BLaER1 treated with 17β-estradiol and CSF1 and Interleukin-3, amounts not matched to agents 10 nM and 100 nM (cell line): ENCODE data around the gene ANKRD36.
"Not testable (repeated sequence)": the region's sequence is repeated elsewhere in the genome, so short reads cannot be mapped to it uniquely, and the experiment has no call there.

Source experiments
- H3K27ac ChIP-seq, 11 experiments: shearing (Covaris generic); formaldehyde crosslinking; 2 replicates each; pipeline ENCODE4 v1.8.1; 2022
- H3K27me3 ChIP-seq, 11 experiments: shearing (Covaris generic); formaldehyde crosslinking; 2 replicates each; pipeline ENCODE4 v1.8.1; 2022
- H3K36me3 ChIP-seq, 11 experiments: shearing (Covaris generic); formaldehyde crosslinking; 2 replicates each; pipeline ENCODE4 v1.8.1; 2022
- H3K4me1 ChIP-seq, 10 experiments: shearing (Covaris generic); formaldehyde crosslinking; 2 replicates each; pipeline ENCODE4 v1.8.1; 2022
- H3K4me2 ChIP-seq, 11 experiments: shearing (Covaris generic); formaldehyde crosslinking; 2 replicates each; pipeline ENCODE4 v1.8.1; 2022
- H3K4me3 ChIP-seq, 10 experiments: shearing (Covaris generic); formaldehyde crosslinking; 2 replicates each; pipeline ENCODE4 v1.8.1; 2022
- H3K9ac ChIP-seq, 11 experiments: shearing (Covaris generic); formaldehyde crosslinking; 2 replicates each; pipeline ENCODE4 v1.8.1; 2022
- H3K9me3 ChIP-seq, 11 experiments: shearing (Covaris generic); formaldehyde crosslinking; replicated peaks in 1 of 11; 2 replicates each; pipeline ENCODE4 v1.8.1; 2022
- H4K20me1 ChIP-seq, 11 experiments: shearing (Covaris generic); formaldehyde crosslinking; 2 replicates each; pipeline ENCODE4 v1.8.1; 2022
- Cebpa-rat ChIP-seq, 11 experiments: shearing (Covaris generic); IDR thresholded peaks; 2 replicates each; pipeline ENCODE4 v1.8.1; 2022

ANKRD36 gene

GRCh38 chr2:97167938-97168337 lies 55.0 kb downstream of the ANKRD36 start:
- peaks cover 5 to 34% (median 15%) of the 10 kb centered on the region in 11 experiments; a peak in 21 of 22 replicates for H3K36me3 ChIP-seq
- H3K4me3 ChIP-seq, H3K4me1 ChIP-seq, H3K27ac ChIP-seq, H4K20me1 ChIP-seq, H3K9ac ChIP-seq, H3K4me2 ChIP-seq, H3K27me3 ChIP-seq: not testable (repeated sequence)
- H3K9me3 ChIP-seq: peaks cover 14 to 22% (median 20%) of the 10 kb centered on the region in 11 experiments

DNA sequence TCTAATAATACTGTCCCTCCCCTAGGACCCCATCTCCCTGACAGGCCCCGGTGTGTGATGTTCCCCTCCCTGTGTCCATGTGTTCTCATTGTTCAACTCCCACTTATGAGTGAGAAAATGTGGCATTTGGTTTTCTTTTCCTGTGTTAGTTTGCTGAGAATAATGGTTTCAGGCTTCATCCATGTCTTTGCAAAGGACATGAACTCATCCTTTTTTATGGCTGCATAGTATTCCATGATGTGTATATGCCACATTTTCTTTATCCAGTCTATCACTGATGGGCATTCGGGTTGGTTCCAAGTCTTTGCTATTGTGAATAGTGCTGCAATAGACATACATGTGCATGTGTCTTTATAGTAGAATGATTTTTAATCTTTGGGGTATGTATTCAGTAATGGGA lies 55.6 kb downstream of the ANKRD36 start:
- not testable (repeated sequence) for H3K27me3 ChIP-seq, H3K27ac ChIP-seq, H3K4me1 ChIP-seq, H3K4me2 ChIP-seq, H4K20me1 ChIP-seq, H3K4me3 ChIP-seq, H3K9ac ChIP-seq
- Histone ChIP-seq H3K36me3 (peaks cover 5 to 30% (median 13%) of the 10 kb centered on the region in 11 experiments; a peak in 21 of 22 replicates), H3K9me3 (peaks cover 14 to 22% (median 20%) of the 10 kb centered on the region in 11 experiments)

GRCh38 chr2:97180391-97180790 lies 67.4 kb downstream of the ANKRD36 start:
- not testable (repeated sequence) for H4K20me1 ChIP-seq, H3K27ac ChIP-seq, H3K4me2 ChIP-seq, H3K4me3 ChIP-seq, H3K27me3 ChIP-seq, H3K9me3 ChIP-seq, H3K9ac ChIP-seq, H3K4me1 ChIP-seq
- peaks cover 0 to 17% (median 5%) of the 10 kb centered on the region in 11 experiments; a peak in 12 of 22 replicates for H3K36me3 ChIP-seq

DNA sequence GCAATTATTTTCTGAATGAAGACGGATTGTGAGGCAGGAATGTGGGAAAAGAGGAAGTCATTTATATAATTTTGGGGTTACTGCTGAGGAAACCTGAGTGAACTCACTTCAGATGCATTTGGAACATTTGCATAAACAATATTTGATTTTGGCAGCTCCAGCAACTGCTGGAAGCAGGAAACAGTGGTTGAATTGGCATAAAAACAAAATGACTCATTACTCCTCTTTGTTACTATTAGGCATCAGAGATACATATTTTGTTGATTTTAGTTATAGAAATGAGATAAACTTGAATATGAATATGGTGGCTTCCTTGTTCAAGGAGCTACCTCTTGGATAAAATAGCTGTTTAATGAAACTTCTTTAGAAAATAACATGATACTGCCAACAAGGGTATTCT lies 82.4 kb downstream of the ANKRD36 start:
- H3K9me3 ChIP-seq, H3K27me3 ChIP-seq, H3K9ac ChIP-seq, H4K20me1 ChIP-seq, H3K4me3 ChIP-seq: not testable (repeated sequence)
- peaks cover 7 to 73% (median 40%) of the 10 kb centered on the region in 11 experiments; a peak in 20 of 22 replicates for H3K36me3 ChIP-seq
- peaks cover 0 to 15% (median 4%) of the 10 kb centered on the region in 10 experiments; a peak in 14 of 20 replicates for H3K4me1 ChIP-seq
- H3K4me2 ChIP-seq: peak overlapping the region in 2 of 11 experiments; percentile 8 to 19; a peak in 2 of 22 replicates
- H3K27ac ChIP-seq: peak overlapping the region in 1 of 11 experiments; percentile 38; a peak in 1 of 22 replicates

- not testable (repeated sequence) for H3K4me2 ChIP-seq, H3K9me3 ChIP-seq, H3K27ac ChIP-seq, H3K27me3 ChIP-seq, H4K20me1 ChIP-seq, H3K9ac ChIP-seq, H3K4me3 ChIP-seq
- Histone ChIP-seq H3K4me1 (peaks cover 0 to 34% (median 12%) of the 10 kb centered on the region in 10 experiments; a peak in 16 of 20 replicates), H3K36me3 (peaks cover 0 to 67% (median 29%) of the 10 kb centered on the region in 11 experiments; a peak in 18 of 22 replicates)
Observed at GRCh38 chr2:97197251-97197650, 84.3 kb downstream of the ANKRD36 start.

DNA sequence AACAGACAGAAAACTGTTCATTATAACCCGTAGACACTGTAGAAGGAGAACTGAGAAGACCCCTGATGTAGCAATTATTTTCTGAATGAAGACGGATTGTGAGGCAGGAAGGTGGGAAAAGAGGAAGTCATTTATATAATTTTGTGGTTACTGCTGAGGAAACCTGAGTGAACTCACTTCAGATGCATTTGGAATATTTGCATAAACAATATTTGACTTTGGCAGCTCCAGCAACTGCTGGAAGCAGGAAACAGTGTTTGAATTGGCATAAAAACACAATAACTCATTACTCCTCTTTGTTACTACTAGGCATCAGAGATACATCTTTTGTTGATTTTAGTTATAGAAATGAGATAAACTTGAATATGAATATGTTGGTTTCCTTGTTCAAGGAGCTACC lies 87.9 kb downstream of the ANKRD36 start:
- Histone ChIP-seq H3K4me1 (peaks cover 0 to 34% (median 13%) of the 10 kb centered on the region in 10 experiments; a peak in 17 of 20 replicates), H3K27ac (peak overlapping the region in 3 of 11 experiments; percentile 12 to 55 (median 39); a peak in 3 of 22 replicates), H3K36me3 (peaks cover 0 to 46% (median 14%) of the 10 kb centered on the region in 11 experiments; a peak in 14 of 22 replicates), H3K4me2 (peak overlapping the region in 9 of 11 experiments; percentile 7 to 60 (median 39); a peak in 13 of 22 replicates)
- H3K27me3 ChIP-seq, H3K4me3 ChIP-seq, H3K9ac ChIP-seq, H4K20me1 ChIP-seq, H3K9me3 ChIP-seq: not testable (repeated sequence)

DNA sequence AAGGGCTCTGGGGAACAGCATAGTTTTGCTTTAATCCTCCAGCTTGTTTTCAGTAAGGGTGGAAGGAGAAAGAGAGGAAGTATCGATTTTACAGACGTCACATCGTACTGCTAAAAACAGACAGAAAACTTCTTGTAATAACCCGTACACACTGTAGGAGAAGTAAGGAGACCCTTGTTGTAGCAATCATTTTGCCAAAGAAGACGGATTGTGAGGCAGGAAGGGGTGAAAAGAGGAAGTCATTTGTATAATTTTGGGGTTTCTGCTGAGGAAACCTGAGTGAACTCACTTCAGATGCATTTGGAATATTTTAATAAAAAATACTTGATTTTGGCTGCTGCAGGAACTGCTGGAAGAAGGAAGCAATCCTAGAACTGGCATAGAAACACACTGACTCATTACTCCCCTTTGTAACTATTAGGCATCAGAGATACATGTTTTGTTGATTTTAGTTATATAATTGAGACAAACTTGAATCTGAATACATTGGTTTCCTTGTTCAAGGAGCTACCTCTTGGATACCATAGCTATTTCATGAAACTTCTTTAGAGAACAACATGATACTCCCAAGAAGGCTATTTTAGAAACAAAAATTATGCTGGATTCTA lies 89.8 kb downstream of the ANKRD36 start:
- not testable (repeated sequence) for H3K9me3 ChIP-seq, H3K27me3 ChIP-seq, H3K4me3 ChIP-seq, H4K20me1 ChIP-seq, H3K9ac ChIP-seq
- Histone ChIP-seq H3K36me3 (peaks cover 0 to 27% (median 10%) of the 10 kb centered on the region in 11 experiments; a peak in 11 of 22 replicates), H3K4me1 (peaks cover 0 to 41% (median 18%) of the 10 kb centered on the region in 10 experiments; a peak in 17 of 20 replicates), H3K27ac (peak overlapping the region in 2 of 11 experiments; percentile 5 to 23; a peak in 1 of 22 replicates), H3K4me2 (peak overlapping the region in 2 of 11 experiments; percentile 13 to 29; a peak in 4 of 22 replicates)

GRCh38 chr2:97210325-97210724 lies 97.4 kb downstream of the ANKRD36 start:
- no peaks in the 10 kb centered on the region for H3K9me3 ChIP-seq
- no peak overlapping the region for H3K9ac ChIP-seq
- no peaks in the 10 kb centered on the region for H3K27me3 ChIP-seq
- H3K4me2 ChIP-seq: no peak overlapping the region
- no peaks in the 10 kb centered on the region for H4K20me1 ChIP-seq
- H3K36me3 ChIP-seq: peaks cover 0 to 18% (median 8%) of the 10 kb centered on the region in 11 experiments; a peak in 10 of 22 replicates
- H3K4me3 ChIP-seq: no peak overlapping the region
- no peak for TF ChIP-seq Cebpa-rat (IDR thresholded peaks at IDR 0.05)
- H3K27ac ChIP-seq: no peak overlapping the region
- H3K4me1 ChIP-seq: peaks cover 0 to 8% (median 6%) of the 10 kb centered on the region in 10 experiments; a peak in 4 of 20 replicates

DNA sequence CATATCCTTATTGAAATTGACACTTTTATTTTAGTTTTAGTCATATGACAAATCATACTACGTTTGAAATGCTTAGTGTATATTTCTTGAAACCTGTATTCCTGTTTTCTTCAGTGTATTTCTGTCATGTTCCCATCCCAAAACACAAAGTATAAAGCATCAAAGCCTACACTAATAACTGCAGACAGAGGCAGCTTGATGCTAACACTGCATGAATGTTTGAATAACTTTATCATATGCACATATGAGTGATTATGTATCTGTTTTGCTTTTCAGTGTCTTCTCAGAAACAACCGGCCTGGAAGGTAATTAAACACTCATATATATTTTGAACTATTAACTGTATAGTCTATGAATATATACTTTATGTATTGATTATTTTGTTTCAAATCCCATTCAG lies 102.1 kb downstream of the ANKRD36 start:
- not testable (repeated sequence) for H3K4me1 ChIP-seq, H3K27me3 ChIP-seq, H3K4me2 ChIP-seq, H3K4me3 ChIP-seq, H3K9ac ChIP-seq, H4K20me1 ChIP-seq, H3K27ac ChIP-seq, H3K9me3 ChIP-seq
- peaks cover 0 to 14% (median 8%) of the 10 kb centered on the region in 11 experiments; a peak in 10 of 22 replicates for H3K36me3 ChIP-seq

- not testable (repeated sequence) for H3K27me3 ChIP-seq, H3K36me3 ChIP-seq, H3K4me2 ChIP-seq, H3K27ac ChIP-seq, H4K20me1 ChIP-seq, H3K4me1 ChIP-seq, H3K9ac ChIP-seq, H3K4me3 ChIP-seq
- peaks cover 0 to 14% (median 7%) of the 10 kb centered on the region in 11 experiments; a peak in 12 of 22 replicates for H3K9me3 ChIP-seq
Observed at GRCh38 chr2:97230848-97231585, 118.1 kb downstream of the ANKRD36 start.

DNA sequence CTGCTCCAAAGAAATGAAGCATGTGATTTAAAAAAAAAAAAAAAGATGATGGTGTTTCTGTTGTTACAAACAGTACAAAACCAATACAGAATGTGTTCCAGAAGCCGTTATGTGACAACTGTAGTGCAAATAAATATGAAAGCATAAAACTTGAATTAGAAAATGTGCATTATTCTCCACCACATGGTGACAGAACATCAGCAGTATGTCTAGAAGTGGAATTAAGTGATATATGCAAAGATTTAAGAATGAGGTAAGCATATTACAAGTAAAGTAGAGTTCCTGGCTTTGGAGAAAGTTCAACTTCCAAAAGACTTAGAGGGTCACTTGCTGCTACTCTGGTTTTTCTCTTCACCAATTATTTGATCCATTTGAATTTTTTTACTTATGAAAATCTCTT lies 120.0 kb downstream of the ANKRD36 start:
- H3K4me2 ChIP-seq, H3K27ac ChIP-seq, H3K4me1 ChIP-seq, H3K9ac ChIP-seq, H3K27me3 ChIP-seq, H3K4me3 ChIP-seq, H4K20me1 ChIP-seq, H3K36me3 ChIP-seq: not testable (repeated sequence)
- peaks cover 0 to 14% (median 7%) of the 10 kb centered on the region in 11 experiments; a peak in 12 of 22 replicates for H3K9me3 ChIP-seq

DNA sequence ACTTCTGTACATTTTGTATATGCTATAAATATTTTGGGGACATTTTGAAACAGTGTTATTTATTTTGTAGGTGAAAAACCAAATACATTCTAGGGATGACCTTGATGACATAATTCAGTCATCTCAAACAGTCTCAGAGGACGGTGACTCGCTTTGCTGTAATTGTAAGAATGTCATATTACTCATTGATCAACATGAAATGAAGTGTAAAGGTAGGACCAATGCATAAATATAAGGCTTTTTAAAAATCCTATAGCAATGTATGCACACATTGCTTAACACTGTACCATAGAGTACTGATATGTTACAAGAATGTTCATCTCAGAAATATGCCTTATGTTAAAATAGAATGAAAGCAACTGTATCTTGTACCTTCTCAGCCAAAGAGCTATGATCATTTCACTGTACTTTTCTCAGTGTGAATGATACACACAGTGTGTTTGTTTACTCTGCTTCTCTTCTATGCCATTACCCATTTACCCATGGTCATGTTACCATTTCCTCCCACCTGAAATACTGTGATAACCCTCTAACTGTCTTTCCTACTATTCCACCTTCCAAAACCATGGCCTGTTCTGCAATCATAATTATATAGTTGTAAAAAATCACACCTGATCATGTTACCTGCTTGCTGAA lies 120.8 kb downstream of the ANKRD36 start:
- H3K4me3 ChIP-seq, H3K27ac ChIP-seq, H3K4me2 ChIP-seq, H3K4me1 ChIP-seq, H4K20me1 ChIP-seq, H3K36me3 ChIP-seq, H3K27me3 ChIP-seq, H3K9ac ChIP-seq: not testable (repeated sequence)
- peaks cover 0 to 14% (median 7%) of the 10 kb centered on the region in 11 experiments; a peak in 12 of 22 replicates for H3K9me3 ChIP-seq

GRCh38 chr2:97261192-97261591 lies 148.2 kb downstream of the ANKRD36 start:
- H3K4me2 ChIP-seq, H3K9ac ChIP-seq, H3K4me1 ChIP-seq, H3K27ac ChIP-seq, H3K9me3 ChIP-seq, H4K20me1 ChIP-seq, H3K4me3 ChIP-seq, H3K36me3 ChIP-seq, H3K27me3 ChIP-seq: not testable (repeated sequence)
